GM18526 (cell line): ENCODE results near the gene PRKG1.

Experiments used
- POLR2A ChIP-seq: IDR thresholded peaks from 3 replicates; pipeline ENCODE4 v1.6.1; 2011; ENCODE audit not compliant: insufficient read length; ENCODE audit errors: extremely low read depth

PRKG1 gene

GRCh38 chr10:52212062-52212461, 1137.8 kb downstream of the PRKG1 start:
- TF ChIP-seq POLR2A: no peak

GRCh38 chr10:52212802-52213201, 1138.5 kb downstream of the PRKG1 start:
- TF ChIP-seq POLR2A: no peak

GRCh38 chr10:52213321-52213752, 1139.0 kb downstream of the PRKG1 start:
- no peak for TF ChIP-seq POLR2A

GRCh38 chr10:52215745-52216361, 1141.6 kb downstream of the PRKG1 start:
- no peak for TF ChIP-seq POLR2A

- TF ChIP-seq POLR2A: no peak
These were observed 1142.6 kb downstream of the PRKG1 start for GRCh38 chr10:52216852-52217251.

- TF ChIP-seq POLR2A: no peak
These were observed 1143.2 kb downstream of the PRKG1 start for GRCh38 chr10:52217531-52217930.

- TF ChIP-seq POLR2A: no peak
These were observed 1146.7 kb downstream of the PRKG1 start for GRCh38 chr10:52220947-52221346.

GRCh38 chr10:52221923-52222322, 1147.6 kb downstream of the PRKG1 start:
- no peak for TF ChIP-seq POLR2A

GRCh38 chr10:52226197-52226847, 1152.0 kb downstream of the PRKG1 start:
- TF ChIP-seq POLR2A: no peak

- TF ChIP-seq POLR2A: no peak
These were observed 1154.3 kb downstream of the PRKG1 start for GRCh38 chr10:52228556-52228955.

GRCh38 chr10:52229291-52229931, 1155.1 kb downstream of the PRKG1 start:
- TF ChIP-seq POLR2A: no peak

GRCh38 chr10:52232561-52233350, 1158.5 kb downstream of the PRKG1 start:
- no peak for TF ChIP-seq POLR2A

- no peak for TF ChIP-seq POLR2A
These were observed 1165.5 kb downstream of the PRKG1 start for GRCh38 chr10:52239771-52240170.

GRCh38 chr10:52245547-52245946, 1171.3 kb downstream of the PRKG1 start:
- TF ChIP-seq POLR2A: no peak

GRCh38 chr10:52248697-52249306, 1174.5 kb downstream of the PRKG1 start:
- no peak for TF ChIP-seq POLR2A
